Mesenchymal stem cell (in vitro differentiated cells and primary cell): ENCODE measurements around the gene ZNF865.

Experiments
- DNase-seq: peaks from one replicate; pipeline ENCODE4 v3.0.0-alpha.2; 2013
- H2AFZ ChIP-seq: one replicate; pipeline ENCODE4 v1.6.1; 2013; ENCODE audit warnings: low read depth, mild to moderate bottlenecking, control low read depth, inconsistent platforms, low read length, moderate library complexity
- H2AK5ac ChIP-seq: 2 replicates; pipeline ENCODE4 v1.6.1; 2013; ENCODE audit warnings: low read length, moderate library complexity, mild to moderate bottlenecking, inconsistent platforms; ENCODE audit not compliant: severe bottlenecking
- H2BK120ac ChIP-seq: one replicate; pipeline ENCODE4 v1.6.1; 2013; ENCODE audit warnings: low read depth, mild to moderate bottlenecking, inconsistent platforms, low read length, moderate library complexity
- H2BK12ac ChIP-seq, 2 experiments: one replicate each; pipeline ENCODE4 v1.6.1; 2013; ENCODE audit warnings: inconsistent platforms in 2 of 2, low read length in 2 of 2, mild to moderate bottlenecking in 2 of 2, moderate library complexity in 2 of 2, control low read depth in 1 of 2
- H2BK15ac ChIP-seq: one replicate; pipeline ENCODE4 v1.6.1; 2013; ENCODE audit warnings: mild to moderate bottlenecking, low read depth, inconsistent platforms; ENCODE audit not compliant: poor library complexity, severe bottlenecking
- H2BK5ac ChIP-seq: 2 replicates; pipeline ENCODE4 v1.6.1; 2013; ENCODE audit warnings: low read depth, mild to moderate bottlenecking, low read length, control low read depth, inconsistent platforms; ENCODE audit not compliant: poor library complexity, severe bottlenecking
- H3K14ac ChIP-seq, 2 experiments: one replicate each; pipeline ENCODE4 v1.6.1; 2013; ENCODE audit warnings: inconsistent platforms in 2 of 2, low read length in 2 of 2, control low read depth in 1 of 2, mild to moderate bottlenecking in 1 of 2, moderate library complexity in 1 of 2
- H3K18ac ChIP-seq, 2 experiments: one replicate each; pipeline ENCODE4 v1.6.1; 2013; ENCODE audit warnings: inconsistent platforms in 2 of 2, low read length in 2 of 2, control low read depth in 1 of 2, low read depth in 1 of 2, mild to moderate bottlenecking in 1 of 2
- H3K23ac ChIP-seq, 2 experiments: one replicate each; pipeline ENCODE4 v1.6.1; 2013; ENCODE audit warnings: inconsistent platforms in 2 of 2, low read length in 2 of 2, mild to moderate bottlenecking in 2 of 2, moderate library complexity in 2 of 2, control low read depth in 1 of 2
- H3K27ac ChIP-seq: 2 replicates; pipeline ENCODE4 v1.5.1; 2013; ENCODE audit warnings: mild to moderate bottlenecking, moderate library complexity, low read length, control low read depth, inconsistent platforms; ENCODE audit not compliant: poor library complexity, severe bottlenecking
- H3K27me3 ChIP-seq, 2 experiments: 2 replicates each; pipeline versions ENCODE4 v1.6.1 to v1.7.0; 2013; ENCODE audit warnings: low read length in 2 of 2, mild to moderate bottlenecking in 2 of 2, moderate library complexity in 2 of 2, control low read depth in 1 of 2, inconsistent platforms in 1 of 2; ENCODE audit not compliant: control insufficient read depth in 1 of 2, insufficient read depth in 1 of 2
- H3K36me3 ChIP-seq, 2 experiments: 2 replicates each; pipeline versions ENCODE4 v1.6.1 to v1.7.0; 2013; ENCODE audit warnings: low read length in 2 of 2, control low read depth in 1 of 2, inconsistent platforms in 1 of 2, low read depth in 1 of 2, mild to moderate bottlenecking in 1 of 2; ENCODE audit not compliant: insufficient read depth in 2 of 2, control insufficient read depth in 1 of 2
- H3K4ac ChIP-seq, 2 experiments: one replicate each; pipeline ENCODE4 v1.6.1; 2013; ENCODE audit warnings: inconsistent platforms in 2 of 2, low read length in 2 of 2, mild to moderate bottlenecking in 2 of 2, moderate library complexity in 2 of 2, control low read depth in 1 of 2, low read depth in 1 of 2
- H3K4me1 ChIP-seq: 2 replicates; pipeline ENCODE4 v1.6.1; 2013; ENCODE audit warnings: low read depth, low read length, control low read depth; ENCODE audit not compliant: control insufficient read depth, insufficient read depth
- H3K4me2 ChIP-seq: 2 replicates; pipeline ENCODE4 v1.6.1; 2013; ENCODE audit warnings: low read length, mild to moderate bottlenecking, inconsistent platforms; ENCODE audit not compliant: poor library complexity, severe bottlenecking
- H3K4me3 ChIP-seq, 2 experiments: 2 replicates each; pipeline versions ENCODE4 v1.5.1 to v1.7.0; 2013; ENCODE audit warnings: low read length in 2 of 2, mild to moderate bottlenecking in 2 of 2, control low read depth in 1 of 2, low read depth in 1 of 2; ENCODE audit not compliant: insufficient read depth in 1 of 2
- H3K79me1 ChIP-seq: replicated peaks from 2 replicates; pipeline ENCODE4 v1.6.1; 2013; ENCODE audit warnings: mild to moderate bottlenecking, control low read depth, low read length, inconsistent platforms; ENCODE audit not compliant: poor library complexity, severe bottlenecking
- H3K9ac ChIP-seq: 2 replicates; pipeline ENCODE4 v1.7.0; 2013; ENCODE audit warnings: mild to moderate bottlenecking, low read length, moderate library complexity
- H3K9me3 ChIP-seq: 2 replicates; pipeline ENCODE4 v1.7.0; 2013; ENCODE audit warnings: mild to moderate bottlenecking, low read length; ENCODE audit not compliant: control insufficient read depth
- H4K8ac ChIP-seq: one replicate; pipeline ENCODE4 v1.6.1; 2013; ENCODE audit warnings: inconsistent platforms, mild to moderate bottlenecking, low read length, moderate library complexity
- H4K91ac ChIP-seq: one replicate; pipeline ENCODE4 v1.6.1; 2013; ENCODE audit warnings: mild to moderate bottlenecking, low read length, inconsistent platforms
- WGBS: methylation state at CpG from one replicate; pipeline ENCODE4 v1.1.7; 2013; ENCODE audit warnings: mixed read lengths; 5-methylcytosine and 5-hydroxymethylcytosine counted together

Gene ZNF865

GRCh38 chr19:55619286-55619685, 13.8 kb downstream of the ZNF865 start:
- no peak overlapping the region for H3K4me2 ChIP-seq
- H2BK12ac ChIP-seq = no peak overlapping the region
- no peaks in the 10 kb centered on the region for H3K9me3 ChIP-seq
- no peak overlapping the region for H2AK5ac ChIP-seq
- peaks cover 7% of the 10 kb centered on the region for H3K4me1 ChIP-seq
- no peak overlapping the region for H3K23ac ChIP-seq
- no peak overlapping the region for H2BK120ac ChIP-seq
- H3K79me1 ChIP-seq = peaks cover 43% of the 10 kb centered on the region
- no peak overlapping the region for H3K9ac ChIP-seq
- H3K36me3 ChIP-seq = peaks cover 31 to 64% of the 10 kb centered on the region in 2 experiments
- H3K27me3 ChIP-seq = no peaks in the 10 kb centered on the region
- H2BK5ac ChIP-seq = no peak overlapping the region
- no peak overlapping the region for H3K4me3 ChIP-seq
- no peak overlapping the region for H2AFZ ChIP-seq
- H3K14ac ChIP-seq = no peak overlapping the region
- H4K91ac ChIP-seq = no peak overlapping the region
- 94% methylated on average over 3 of the region's 3 CpGs for WGBS
- H3K27ac ChIP-seq = no peak overlapping the region
- H3K4ac ChIP-seq = no peak overlapping the region
- H2BK15ac ChIP-seq = no peak overlapping the region
- H4K8ac ChIP-seq = no peak overlapping the region
- peak; percentile 33 for DNase-seq
- no peak overlapping the region for H3K18ac ChIP-seq

GRCh38 chr19:55620410-55621204, 15.2 kb downstream of the ZNF865 start:
- peaks cover 34% of the 10 kb centered on the region for H3K79me1 ChIP-seq
- H2BK12ac ChIP-seq = no peak overlapping the region
- H3K27ac ChIP-seq = no peak overlapping the region
- H3K4me2 ChIP-seq = no peak overlapping the region
- H3K36me3 ChIP-seq = peaks cover 27 to 50% of the 10 kb centered on the region in 2 experiments
- 97% methylated on average over 12 of the region's 12 CpGs for WGBS
- no peaks in the 10 kb centered on the region for H3K27me3 ChIP-seq
- H3K4me1 ChIP-seq = peaks cover 10% of the 10 kb centered on the region
- H4K91ac ChIP-seq = no peak overlapping the region
- no peak overlapping the region for H3K4ac ChIP-seq
- no peak overlapping the region for H2AFZ ChIP-seq
- H4K8ac ChIP-seq = no peak overlapping the region
- H3K23ac ChIP-seq = no peak overlapping the region
- no peak overlapping the region for H2BK15ac ChIP-seq
- no peak overlapping the region for H3K4me3 ChIP-seq
- DNase-seq = no peak
- no peak overlapping the region for H2BK120ac ChIP-seq
- H2AK5ac ChIP-seq = no peak overlapping the region
- H3K9ac ChIP-seq = no peak overlapping the region
- H3K14ac ChIP-seq = no peak overlapping the region
- H3K18ac ChIP-seq = no peak overlapping the region
- H2BK5ac ChIP-seq = no peak overlapping the region
- no peaks in the 10 kb centered on the region for H3K9me3 ChIP-seq

DNA sequence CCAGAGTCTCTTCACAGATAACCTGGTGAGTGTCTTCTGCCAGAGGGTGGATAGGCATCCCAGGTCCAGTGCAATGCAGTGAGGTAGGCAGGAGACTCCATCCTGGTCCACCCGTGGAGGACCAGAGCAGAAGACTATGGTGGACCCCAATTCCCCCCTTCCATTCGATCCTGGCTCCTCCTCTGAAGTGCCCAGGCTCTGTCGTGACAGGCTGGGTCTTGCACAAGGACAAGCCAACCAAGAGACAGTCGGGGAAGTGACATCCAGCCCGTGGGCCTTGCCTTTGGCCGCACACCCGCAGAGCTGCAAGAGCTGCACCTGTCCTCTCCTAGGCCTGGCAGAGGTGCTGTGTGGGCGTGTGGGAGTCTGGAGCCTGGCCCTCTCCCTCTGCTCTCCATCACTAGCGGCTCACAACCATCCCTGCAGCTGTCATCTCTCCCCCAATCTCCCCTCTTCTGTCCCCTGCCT, 15.8 kb downstream of the ZNF865 start:
- DNase-seq = no peak
- H2BK120ac ChIP-seq = no peak overlapping the region
- H3K23ac ChIP-seq = no peak overlapping the region
- no peak overlapping the region for H3K9ac ChIP-seq
- H4K91ac ChIP-seq = no peak overlapping the region
- no peaks in the 10 kb centered on the region for H3K27me3 ChIP-seq
- peaks cover 30% of the 10 kb centered on the region for H3K79me1 ChIP-seq
- H3K18ac ChIP-seq = no peak overlapping the region
- H3K4me1 ChIP-seq = peaks cover 8% of the 10 kb centered on the region
- no peak overlapping the region for H2BK12ac ChIP-seq
- no peak overlapping the region for H3K14ac ChIP-seq
- H3K27ac ChIP-seq = no peak overlapping the region
- H3K36me3 ChIP-seq = peaks cover 22 to 44% of the 10 kb centered on the region in 2 experiments
- H2BK15ac ChIP-seq = no peak overlapping the region
- H2AK5ac ChIP-seq = no peak overlapping the region
- H4K8ac ChIP-seq = no peak overlapping the region
- WGBS = 96% methylated on average over 9 of the region's 9 CpGs
- H3K4ac ChIP-seq = no peak overlapping the region
- no peak overlapping the region for H2BK5ac ChIP-seq
- H3K4me2 ChIP-seq = no peak overlapping the region
- no peaks in the 10 kb centered on the region for H3K9me3 ChIP-seq
- no peak overlapping the region for H2AFZ ChIP-seq
- H3K4me3 ChIP-seq = no peak overlapping the region

GRCh38 chr19:55621673-55622231, 16.3 kb downstream of the ZNF865 start:
- no peak overlapping the region for H3K4me3 ChIP-seq
- no peak overlapping the region for H4K91ac ChIP-seq
- no peaks in the 10 kb centered on the region for H3K9me3 ChIP-seq
- H3K27me3 ChIP-seq = no peaks in the 10 kb centered on the region
- no peak overlapping the region for H3K4ac ChIP-seq
- H4K8ac ChIP-seq = no peak overlapping the region
- no peak overlapping the region for H2AFZ ChIP-seq
- H3K36me3 ChIP-seq = peaks cover 17 to 39% of the 10 kb centered on the region in 2 experiments
- peaks cover 7% of the 10 kb centered on the region for H3K4me1 ChIP-seq
- no peak overlapping the region for H3K14ac ChIP-seq
- no peak overlapping the region for H3K23ac ChIP-seq
- no peak overlapping the region for H2BK120ac ChIP-seq
- no peak overlapping the region for H2BK5ac ChIP-seq
- no peak overlapping the region for H2AK5ac ChIP-seq
- WGBS = 96% methylated on average over 55 of the region's 55 CpGs
- no peak overlapping the region for H2BK15ac ChIP-seq
- no peak overlapping the region for H3K4me2 ChIP-seq
- no peak overlapping the region for H3K18ac ChIP-seq
- peaks cover 25% of the 10 kb centered on the region for H3K79me1 ChIP-seq
- no peak overlapping the region for H3K9ac ChIP-seq
- H2BK12ac ChIP-seq = no peak overlapping the region
- no peak for DNase-seq
- no peak overlapping the region for H3K27ac ChIP-seq
